ENCODE data around the gene ARID3B.

DNA sequence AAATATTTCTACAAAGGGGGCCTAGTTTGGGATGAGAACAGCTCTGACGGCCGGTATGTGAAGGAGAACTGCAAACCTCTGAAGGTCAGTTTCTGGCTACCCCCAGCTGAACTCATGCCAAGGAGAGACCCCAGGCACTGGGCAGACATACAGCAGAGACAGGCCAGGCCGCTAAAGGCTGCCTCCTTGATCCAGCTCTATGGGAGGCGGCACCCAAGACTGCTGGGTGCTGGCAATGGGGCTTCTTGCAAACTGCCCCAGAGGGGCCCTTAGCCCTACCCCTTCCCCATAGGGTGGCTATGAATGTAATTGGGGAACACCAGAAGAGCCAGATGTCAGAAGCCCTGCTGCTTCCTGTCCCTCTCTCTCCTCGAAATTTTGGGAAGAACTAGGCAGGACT lies 87.9 kb downstream of the ARID3B start:
- TF ChIP-seq POLR2A (IDR thresholded peaks at IDR 0.05) = no peak
- TF ChIP-seq, protein P1, sequence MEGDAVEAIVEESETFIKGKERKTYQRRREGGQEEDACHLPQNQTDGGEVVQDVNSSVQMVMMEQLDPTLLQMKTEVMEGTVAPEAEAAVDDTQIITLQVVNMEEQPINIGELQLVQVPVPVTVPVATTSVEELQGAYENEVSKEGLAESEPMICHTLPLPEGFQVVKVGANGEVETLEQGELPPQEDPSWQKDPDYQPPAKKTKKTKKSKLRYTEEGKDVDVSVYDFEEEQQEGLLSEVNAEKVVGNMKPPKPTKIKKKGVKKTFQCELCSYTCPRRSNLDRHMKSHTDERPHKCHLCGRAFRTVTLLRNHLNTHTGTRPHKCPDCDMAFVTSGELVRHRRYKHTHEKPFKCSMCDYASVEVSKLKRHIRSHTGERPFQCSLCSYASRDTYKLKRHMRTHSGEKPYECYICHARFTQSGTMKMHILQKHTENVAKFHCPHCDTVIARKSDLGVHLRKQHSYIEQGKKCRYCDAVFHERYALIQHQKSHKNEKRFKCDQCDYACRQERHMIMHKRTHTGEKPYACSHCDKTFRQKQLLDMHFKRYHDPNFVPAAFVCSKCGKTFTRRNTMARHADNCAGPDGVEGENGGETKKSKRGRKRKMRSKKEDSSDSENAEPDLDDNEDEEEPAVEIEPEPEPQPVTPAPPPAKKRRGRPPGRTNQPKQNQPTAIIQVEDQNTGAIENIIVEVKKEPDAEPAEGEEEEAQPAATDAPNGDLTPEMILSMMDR (IDR thresholded peaks at IDR 0.05) = no peak
